Esophagus squamous epithelium (tissue), 5 donors: ENCODE results near the gene PCLO. TPM values are rescaled to one million over a fixed set of nuclear protein-coding genes. Genes with fewer than 3 reads are reported as not detected.

Source experiments
- DNase-seq: peaks from one replicate; lab custom pipeline; 2025; lab: John Stamatoyannopoulos, UW
- H3K27ac ChIP-seq, 4 donors: fragments of 200-600 bp; sonication (generic); one replicate each; pipeline ENCODE4 v1.5.1; 2016 to 2019; ENCODE audit warnings: mild to moderate bottlenecking in 1 of 4
- H3K27me3 ChIP-seq, 4 donors: fragments of 200-600 bp; sonication (generic); 1 replicate in 3 of 4; 2 replicates in 1 of 4; pipeline versions ENCODE4 v1.5.1 to v1.6.0; 2017 to 2021; ENCODE audit warnings: antibody characterized with exemption in 1 of 4
- H3K36me3 ChIP-seq, 3 donors: fragments of 200-600 bp; sonication (generic); one replicate each; pipeline ENCODE4 v1.5.1; 2016 to 2019
- H3K4me1 ChIP-seq, 3 donors: fragments of 200-600 bp; sonication (generic); one replicate each; pipeline ENCODE4 v1.5.1; 2017 to 2019
- H3K4me3 ChIP-seq, 4 donors: fragments of 200-600 bp; sonication (generic); 1 replicate in 3 of 4; 2 replicates in 1 of 4; pipeline ENCODE4 v1.5.1; 2016 to 2019; ENCODE audit warnings: mild to moderate bottlenecking in 2 of 4, moderate library complexity in 1 of 4
- H3K9me3 ChIP-seq, 3 donors: fragments of 200-600 bp; sonication (generic); one replicate each; pipeline ENCODE4 v1.5.1; 2016 to 2019
- CTCF ChIP-seq, 6 experiments: fragments of 450-650 bp in 4 of 6; fragments of 200-600 bp in 2 of 6; sonication (generic) in 2 of 6; IDR thresholded peaks; one replicate each; pipeline ENCODE4 v1.5.1; 2016 to 2019; ENCODE audit warnings: antibody characterized with exemption in 6 of 6, mild to moderate bottlenecking in 4 of 6, moderate library complexity in 4 of 6
- POLR2A ChIP-seq, 4 donors: fragments of 450-650 bp; IDR thresholded peaks; one replicate each; pipeline ENCODE4 v1.6.1; 2017; ENCODE audit warnings: antibody characterized with exemption in 4 of 4, mild to moderate bottlenecking in 4 of 4, moderate library complexity in 3 of 4
- WGBS, 2 donors: methylation state at CpG; one replicate each; pipeline ENCODE4 v1.1.5; 2018; 5-methylcytosine and 5-hydroxymethylcytosine counted together
- intact Hi-C: fragments of 100-400 bp; cut with DNase I; formaldehyde crosslinking; loops from one replicate; pipeline ENCODE4 v1.15.0; 2022
- total RNA-seq, 4 donors: library from RNA; depleted of rRNA; stranded (reverse); fragments of >200 nt; gene quantifications; one replicate each; pipeline ENCODE4 v1.1.0, GENCODE V29; 2016
- donor health status: DM: yes; HTN: yes; CAD: no.

Gene PCLO
- total RNA-seq, 4 donors from 2014 or later, result 3.3 to 17.8 (median 5.3) TPM

GRCh38 chr7:83153419-83153818 is 9.3 kb downstream of the PCLO start:
- WGBS, 2 donors, result 42 to 54% methylated on average over 1 of the region's 1 CpG
- DNase-seq, result no peak
- intact Hi-C loops, result no loop called here
- Histone ChIP-seq H3K27ac (no peak overlapping the region), H3K27me3 (no peaks in the 10 kb centered on the region), H3K4me1 (no peaks in the 10 kb centered on the region), H3K36me3 (no peaks in the 10 kb centered on the region), H3K4me3 (no peak overlapping the region), H3K9me3 (no peaks in the 10 kb centered on the region)
- TF ChIP-seq CTCF (IDR thresholded peaks at IDR 0.05), result no peak
- TF ChIP-seq POLR2A (IDR thresholded peaks at IDR 0.05), result no peak

- Histone ChIP-seq H3K36me3 (no peaks in the 10 kb centered on the region), H3K27ac (no peak overlapping the region), H3K4me1 (no peaks in the 10 kb centered on the region), H3K9me3 (no peaks in the 10 kb centered on the region), H3K4me3 (no peak overlapping the region), H3K27me3 (no peaks in the 10 kb centered on the region)
- TF ChIP-seq CTCF (IDR thresholded peaks at IDR 0.05), result no peak
- TF ChIP-seq POLR2A (IDR thresholded peaks at IDR 0.05), result no peak
- intact Hi-C loops, result no loop called here
- 78 to 85% methylated on average over 2 of the region's 2 CpGs for WGBS, 2 donors
- DNase-seq, result no peak
Measured at GRCh38 chr7:83150310-83150709, 12.4 kb downstream of the PCLO start.

GRCh38 chr7:83149466-83149865 is 13.2 kb downstream of the PCLO start:
- H3K36me3 ChIP-seq, result no peaks in the 10 kb centered on the region
- H3K27ac ChIP-seq, result no peak overlapping the region
- H3K4me3 ChIP-seq, result no peak overlapping the region
- H3K9me3 ChIP-seq, result no peaks in the 10 kb centered on the region
- intact Hi-C loops, result no loop called here
- WGBS, 2 donors, result 19 to 66% methylated on average over 1 of the region's 1 CpG
- H3K27me3 ChIP-seq, result no peaks in the 10 kb centered on the region
- no peak for DNase-seq
- H3K4me1 ChIP-seq, result no peaks in the 10 kb centered on the region
- TF ChIP-seq CTCF (IDR thresholded peaks at IDR 0.05) (no peak), POLR2A (IDR thresholded peaks at IDR 0.05) (no peak)

- H3K4me1 ChIP-seq, result no peaks in the 10 kb centered on the region
- no peak overlapping the region for H3K4me3 ChIP-seq
- no peaks in the 10 kb centered on the region for H3K36me3 ChIP-seq
- no peak for DNase-seq
- WGBS, 2 donors, result 50 to 67% methylated on average over 1 of the region's 1 CpG
- intact Hi-C loops, result no loop called here
- H3K9me3 ChIP-seq, result no peaks in the 10 kb centered on the region
- H3K27me3 ChIP-seq, result no peaks in the 10 kb centered on the region
- no peak for TF ChIP-seq POLR2A (IDR thresholded peaks at IDR 0.05)
- H3K27ac ChIP-seq, result no peak overlapping the region
Measured at GRCh38 chr7:83148776-83149175, 13.9 kb downstream of the PCLO start.

GRCh38 chr7:83143107-83143506 is 19.6 kb downstream of the PCLO start:
- Histone ChIP-seq H3K27me3 (no peaks in the 10 kb centered on the region), H3K9me3 (no peaks in the 10 kb centered on the region), H3K4me3 (no peak overlapping the region), H3K4me1 (no peaks in the 10 kb centered on the region), H3K27ac (no peak overlapping the region), H3K36me3 (no peaks in the 10 kb centered on the region)
- no peak for DNase-seq
- intact Hi-C loops, result no loop called here
- TF ChIP-seq POLR2A (IDR thresholded peaks at IDR 0.05) (no peak), CTCF (IDR thresholded peaks at IDR 0.05) (no peak)
- 69 to 80% methylated on average over 1 of the region's 1 CpG for WGBS, 2 donors

GRCh38 chr7:83142365-83142764 is 20.3 kb downstream of the PCLO start:
- intact Hi-C loops, result no loop called here
- Histone ChIP-seq H3K4me3 (no peak overlapping the region), H3K27ac (no peak overlapping the region), H3K4me1 (no peaks in the 10 kb centered on the region), H3K36me3 (no peaks in the 10 kb centered on the region), H3K9me3 (no peaks in the 10 kb centered on the region), H3K27me3 (no peaks in the 10 kb centered on the region)
- 72 to 74% methylated on average over 2 of the region's 2 CpGs for WGBS, 2 donors
- TF ChIP-seq CTCF (IDR thresholded peaks at IDR 0.05) (no peak), POLR2A (IDR thresholded peaks at IDR 0.05) (no peak)
- DNase-seq, result no peak
